Neural progenitor cell (in vitro differentiated cells): ENCODE measurements around the gene MAPKAPK3. TPM values are rescaled to one million over a fixed set of nuclear protein-coding genes. Genes with fewer than 3 reads are reported as not detected.

Source experiments
- DNase-seq: peaks from one replicate; pipeline ENCODE4 v3.0.0-alpha.2; 2016; ENCODE audit warnings: low spot score
- H2AFZ ChIP-seq: fragments of 200-600 bp; sonication (generic); replicated peaks from 2 replicates; pipeline ENCODE4 v1.6.1; 2016; ENCODE audit warnings: antibody characterized with exemption
- H3F3A ChIP-seq: fragments of 200-600 bp; sonication (generic); 2 replicates; pipeline ENCODE4 v1.6.1; 2016; ENCODE audit warnings: antibody characterized with exemption, low read depth
- H3K27ac ChIP-seq: fragments of 200-600 bp; sonication (generic); 2 replicates; pipeline ENCODE4 v1.5.1; 2016; ENCODE audit warnings: mild to moderate bottlenecking
- H3K27me3 ChIP-seq: fragments of 200-600 bp; sonication (generic); 2 replicates; pipeline ENCODE4 v1.6.1; 2016; ENCODE audit warnings: mild to moderate bottlenecking, moderate library complexity
- H3K36me3 ChIP-seq: fragments of 200-600 bp; sonication (generic); 2 replicates; pipeline ENCODE4 v1.5.1; 2016
- H3K4me1 ChIP-seq: fragments of 200-600 bp; sonication (generic); 2 replicates; pipeline ENCODE4 v1.6.1; 2016; ENCODE audit warnings: mixed run types
- H3K4me2 ChIP-seq: fragments of 200-600 bp; sonication (generic); 2 replicates; pipeline ENCODE4 v1.6.1; 2016
- H3K4me3 ChIP-seq: fragments of 200-600 bp; sonication (generic); 2 replicates; pipeline ENCODE4 v1.5.1; 2016
- H3K79me2 ChIP-seq: fragments of 200-600 bp; sonication (generic); 2 replicates; pipeline ENCODE4 v1.6.1; 2016; ENCODE audit warnings: low read depth
- H3K9ac ChIP-seq: fragments of 200-600 bp; sonication (generic); 2 replicates; pipeline ENCODE4 v1.6.1; 2016
- H3K9me3 ChIP-seq: fragments of 200-600 bp; sonication (generic); 2 replicates; pipeline ENCODE4 v1.5.1; 2016; ENCODE audit warnings: low read depth
- H4K20me1 ChIP-seq: fragments of 200-600 bp; sonication (generic); 2 replicates; pipeline ENCODE4 v1.6.1; 2016; ENCODE audit warnings: low read depth
- H3K27ac Mint-ChIP-seq: 3 replicates; pipeline ENCODE4 v1.8.0; 2021; ENCODE audit warnings: mixed read lengths
- H3K27me3 Mint-ChIP-seq: 2 replicates; pipeline ENCODE4 v1.8.0; 2022; ENCODE audit warnings: low read depth, mild to moderate bottlenecking, inconsistent platforms, moderate library complexity, mixed read lengths; ENCODE audit not compliant: insufficient read depth
- H3K36me3 Mint-ChIP-seq: 3 replicates; pipeline ENCODE4 v1.8.0; 2021; ENCODE audit warnings: mixed read lengths
- H3K4me1 Mint-ChIP-seq: 3 replicates; pipeline ENCODE4 v1.8.0; 2021; ENCODE audit warnings: mixed read lengths
- H3K4me3 Mint-ChIP-seq: 3 replicates; pipeline ENCODE4 v1.8.0; 2021; ENCODE audit warnings: mild to moderate bottlenecking, moderate library complexity, mixed read lengths
- H3K9me3 Mint-ChIP-seq: 3 replicates; pipeline ENCODE4 v1.8.0; 2020; ENCODE audit warnings: mixed read lengths
- EZH2 ChIP-seq: fragments of 200-600 bp; sonication (generic); IDR thresholded peaks from 2 replicates; pipeline ENCODE4 v1.6.1; 2017; ENCODE audit warnings: antibody characterized with exemption, mild to moderate bottlenecking, moderate library complexity
- EZH2phosphoT487 ChIP-seq: fragments of 200-600 bp; sonication (generic); IDR thresholded peaks from 2 replicates; pipeline ENCODE4 v1.6.1; 2017; ENCODE audit warnings: antibody characterized with exemption
- total RNA-seq: library from RNA; depleted of rRNA; stranded (reverse); fragments of >200 nt; gene quantifications from 2 replicates; pipeline ENCODE4 v1.2.3, GENCODE V29; 2015; ENCODE audit warnings: low replicate concordance
- TF ChIP-seq, protein P1 (sequence below): fragments of 200-600 bp; sonication (generic); IDR thresholded peaks from 2 replicates; pipeline ENCODE4 v1.5.1; 2017; ENCODE audit warnings: antibody characterized with exemption, mild to moderate bottlenecking

Gene MAPKAPK3
- total RNA-seq, 1 donor from 2014 or later: 47.7 TPM

GRCh38 chr3:50674349-50675178 lies 57.6 kb downstream of the MAPKAPK3 start, which contains the start of gene DOCK3:
DOCK3 (plus strand) TSS chr3:50674927; CDS start chr3:50675264, 337 bp downstream.
- Mint-ChIP-seq H3K27ac (no peak within 1 kb of the TSS), H3K9me3 (no peaks in the 10 kb centered on the region), H3K4me3 (peak within 1 kb of the TSS; percentile 90), H3K36me3 (peaks cover 2% of the 10 kb centered on the region), H3K27me3 (peaks cover 20% of the 10 kb centered on the region), H3K4me1 (peaks cover 11% of the 10 kb centered on the region)
- Histone ChIP-seq H3K9ac (peak within 1 kb of the TSS; percentile 17), H3K4me1 (peaks cover 29% of the 10 kb centered on the region), H3K4me2 (peak within 1 kb of the TSS; percentile 94), H4K20me1 (peaks cover 4% of the 10 kb centered on the region), H3F3A (peaks cover 19% of the 10 kb centered on the region), H3K79me2 (peaks cover 42% of the 10 kb centered on the region), H3K27ac (no peak within 1 kb of the TSS), H3K27me3 (peaks cover 27% of the 10 kb centered on the region), H3K9me3 (no peaks in the 10 kb centered on the region), H2AFZ (peak within 1 kb of the TSS; percentile 99), H3K4me3 (peak within 1 kb of the TSS; percentile 64), H3K36me3 (no peaks in the 10 kb centered on the region)
- TF ChIP-seq, protein P1, sequence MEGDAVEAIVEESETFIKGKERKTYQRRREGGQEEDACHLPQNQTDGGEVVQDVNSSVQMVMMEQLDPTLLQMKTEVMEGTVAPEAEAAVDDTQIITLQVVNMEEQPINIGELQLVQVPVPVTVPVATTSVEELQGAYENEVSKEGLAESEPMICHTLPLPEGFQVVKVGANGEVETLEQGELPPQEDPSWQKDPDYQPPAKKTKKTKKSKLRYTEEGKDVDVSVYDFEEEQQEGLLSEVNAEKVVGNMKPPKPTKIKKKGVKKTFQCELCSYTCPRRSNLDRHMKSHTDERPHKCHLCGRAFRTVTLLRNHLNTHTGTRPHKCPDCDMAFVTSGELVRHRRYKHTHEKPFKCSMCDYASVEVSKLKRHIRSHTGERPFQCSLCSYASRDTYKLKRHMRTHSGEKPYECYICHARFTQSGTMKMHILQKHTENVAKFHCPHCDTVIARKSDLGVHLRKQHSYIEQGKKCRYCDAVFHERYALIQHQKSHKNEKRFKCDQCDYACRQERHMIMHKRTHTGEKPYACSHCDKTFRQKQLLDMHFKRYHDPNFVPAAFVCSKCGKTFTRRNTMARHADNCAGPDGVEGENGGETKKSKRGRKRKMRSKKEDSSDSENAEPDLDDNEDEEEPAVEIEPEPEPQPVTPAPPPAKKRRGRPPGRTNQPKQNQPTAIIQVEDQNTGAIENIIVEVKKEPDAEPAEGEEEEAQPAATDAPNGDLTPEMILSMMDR: no peak
- TF ChIP-seq EZH2phosphoT487 (no peak), EZH2 (no peak)
- peak; percentile 93 for DNase-seq

DNA sequence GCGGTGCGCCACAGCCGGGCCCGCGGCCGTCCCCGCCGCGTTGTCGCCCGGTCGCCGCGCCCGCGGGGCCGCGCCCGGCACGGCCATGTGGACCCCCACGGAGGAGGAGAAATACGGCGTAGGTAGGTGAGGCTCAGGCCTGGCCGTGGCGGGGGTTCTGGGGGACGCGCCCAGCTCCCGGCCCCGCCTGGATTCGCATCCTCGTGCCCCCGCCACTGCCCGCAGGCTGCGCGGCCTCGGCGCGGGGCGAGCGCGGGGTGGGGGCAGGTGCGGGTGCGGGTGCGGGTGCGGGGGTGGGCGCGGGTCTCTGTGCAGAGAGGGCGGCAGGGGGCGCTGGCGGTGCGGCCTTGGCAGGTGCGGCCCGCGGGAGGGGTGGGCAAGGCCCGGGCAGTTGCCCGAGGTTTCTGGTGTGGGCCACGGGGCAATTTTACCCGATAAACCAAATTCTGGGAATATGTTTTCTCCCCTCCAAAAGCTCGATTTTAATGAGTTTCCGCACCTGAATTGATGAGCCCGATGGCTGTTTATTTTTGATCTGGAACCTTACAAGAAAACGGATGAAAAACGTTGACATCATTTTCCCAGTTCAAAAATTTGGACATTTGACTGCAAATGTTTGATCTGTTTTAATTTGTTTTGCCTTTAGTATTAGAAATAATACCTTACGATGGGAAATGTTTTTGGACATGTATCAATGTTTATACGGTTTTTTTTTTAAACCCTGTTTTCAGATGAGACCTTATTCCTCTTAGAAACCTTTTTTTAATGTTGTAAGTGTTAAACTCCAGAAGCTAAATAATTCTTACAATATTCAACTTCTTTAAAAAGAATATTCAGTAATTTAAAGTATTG lies 58.5 kb downstream of the MAPKAPK3 start:
- Mint-ChIP-seq H3K9me3 (no peaks in the 10 kb centered on the region), H3K27me3 (peaks cover 20% of the 10 kb centered on the region), H3K4me3 (peak overlapping the region; percentile 90), H3K36me3 (peaks cover 3% of the 10 kb centered on the region), H3K4me1 (peaks cover 11% of the 10 kb centered on the region), H3K27ac (no peak overlapping the region)
- TF ChIP-seq EZH2phosphoT487: no peak
- TF ChIP-seq, protein P1: peak; percentile 75
- Histone ChIP-seq H3K27ac (no peak overlapping the region), H3K4me1 (peaks cover 29% of the 10 kb centered on the region), H3F3A (peaks cover 19% of the 10 kb centered on the region), H3K36me3 (no peaks in the 10 kb centered on the region), H3K27me3 (peaks cover 27% of the 10 kb centered on the region), H3K79me2 (peaks cover 49% of the 10 kb centered on the region), H2AFZ (peak overlapping the region; percentile 30), H3K4me3 (peak overlapping the region; percentile 64), H3K4me2 (peak overlapping the region; percentile 94), H4K20me1 (peaks cover 7% of the 10 kb centered on the region), H3K9ac (peak overlapping the region; percentile 17), H3K9me3 (no peaks in the 10 kb centered on the region)
- peak; percentile 85 for DNase-seq

DNA sequence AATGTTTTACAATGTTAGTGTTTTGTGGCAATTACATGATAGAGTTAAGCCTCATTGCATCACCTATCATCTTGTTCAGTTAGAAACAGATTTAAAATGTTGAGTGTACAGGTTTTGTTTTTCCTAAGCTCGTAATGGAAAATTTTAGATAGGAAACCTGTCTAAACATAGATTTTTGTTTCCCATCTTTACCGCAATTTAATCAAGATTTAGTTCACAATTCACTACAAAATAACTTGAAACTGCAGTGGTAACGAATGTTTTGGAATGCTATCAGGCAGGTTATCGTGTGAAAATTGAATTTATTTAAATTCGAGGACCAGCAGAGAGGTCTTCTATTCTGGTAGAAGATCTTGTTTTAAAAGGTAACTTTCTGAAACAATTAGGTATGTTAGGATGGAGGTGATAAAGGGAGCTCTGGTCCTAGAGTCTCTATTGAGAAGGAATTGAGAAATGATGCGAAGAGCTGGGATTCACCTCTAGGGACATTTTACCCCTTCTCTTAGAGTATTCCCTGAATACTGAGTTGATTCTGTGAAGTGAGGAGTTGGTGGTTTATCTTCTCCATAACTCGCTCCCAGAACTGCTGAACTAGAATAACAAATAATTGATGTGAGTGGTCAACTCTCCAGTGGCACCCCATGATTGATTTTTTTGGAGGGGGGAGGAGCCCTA lies 59.2 kb downstream of the MAPKAPK3 start:
- Histone ChIP-seq H4K20me1 (peaks cover 7% of the 10 kb centered on the region), H3K4me3 (peak overlapping the region; percentile 64), H3K36me3 (no peaks in the 10 kb centered on the region), H3K4me1 (peaks cover 30% of the 10 kb centered on the region), H3K4me2 (peak overlapping the region; percentile 94), H3K27me3 (peaks cover 27% of the 10 kb centered on the region), H3K9me3 (no peaks in the 10 kb centered on the region), H3K79me2 (peaks cover 57% of the 10 kb centered on the region), H3F3A (peaks cover 19% of the 10 kb centered on the region), H2AFZ (no peak overlapping the region), H3K27ac (no peak overlapping the region), H3K9ac (peak overlapping the region; percentile 17)
- peaks cover 11% of the 10 kb centered on the region for H3K4me1 Mint-ChIP-seq
- H3K36me3 Mint-ChIP-seq: peaks cover 3% of the 10 kb centered on the region
- H3K27me3 Mint-ChIP-seq: peaks cover 20% of the 10 kb centered on the region
- TF ChIP-seq, protein P1: no peak
- no peak for TF ChIP-seq EZH2
- no peak for TF ChIP-seq EZH2phosphoT487
- H3K9me3 Mint-ChIP-seq: no peaks in the 10 kb centered on the region
- peak overlapping the region; percentile 90 for H3K4me3 Mint-ChIP-seq
- no peak overlapping the region for H3K27ac Mint-ChIP-seq
- DNase-seq: no peak
